ENCODE results near the gene ISG15. TPM values are rescaled to one million over a fixed set of nuclear protein-coding genes. Genes with fewer than 3 reads are reported as not detected.

The ISG15 gene
- total and polyA plus RNA-seq, 4 experiments from 2014 or later, result 31.6 to 309 (median 123) TPM

GRCh38 chr1:1020000-1020404 is 6.7 kb downstream of the ISG15 start, which contains the start of gene AGRN:
AGRN (plus strand) TSS chr1:1020120; CDS start chr1:1020173, 53 bp downstream.
- ChIA-PET CTCF (ENCODE audit: partially characterized antibody) (interaction anchor here (3.0 kb wide), 1 partner anchor 43 kb away, joined by 15 read pairs; no protein-coding TSS in a partner anchor), POLR2A (ENCODE audit: partially characterized antibody) (interaction anchor here (1.3 kb wide), 1 partner anchor 18 kb away, joined by 4 read pairs; no protein-coding TSS in a partner anchor)
- Mint-ChIP-seq H3K9me3 (no peaks in the 10 kb centered on the region), H3K27ac (peak within 1 kb of the TSS in 3 of 7 donors; percentile 7 to 75 (median 29)), H3K4me3 (peak within 1 kb of the TSS; percentile 29 to 76 (median 58)), H3K4me1 (peaks cover 2 to 21% (median 8%) of the 10 kb centered on the region in 4 donors), H3K36me3 (no peaks in the 10 kb centered on the region), H3K27me3 (peaks cover 2 to 4% of the 10 kb centered on the region in 2 donors)
- Histone ChIP-seq H3K27ac (ENCODE audit: low read depth, low read length) (no peak within 1 kb of the TSS), H3K27me3 (ENCODE audit: insufficient read depth, low read length) (no peaks in the 10 kb centered on the region), H3K9me3 (ENCODE audit: control insufficient read depth in 1 of 2, low read length in 2 of 2) (no peaks in the 10 kb centered on the region), H3K36me3 (ENCODE audit: insufficient read depth, low read length) (no peaks in the 10 kb centered on the region), H3K4me1 (ENCODE audit: insufficient read depth, low read length) (peaks cover 13% of the 10 kb centered on the region), H3K4me3 (ENCODE audit: low read length in 2 of 2) (peak within 1 kb of the TSS in 1 of 2 donors; percentile 43)
- intact Hi-C loops (cut with micrococcal nuclease), result loop anchor here (5.0 kb wide), 1 partner anchor 42 kb away; no protein-coding TSS in a partner anchor
- DNase-seq, result peak in 3 of 5 donors; percentile 36 to 53 (median 38)

DNA sequence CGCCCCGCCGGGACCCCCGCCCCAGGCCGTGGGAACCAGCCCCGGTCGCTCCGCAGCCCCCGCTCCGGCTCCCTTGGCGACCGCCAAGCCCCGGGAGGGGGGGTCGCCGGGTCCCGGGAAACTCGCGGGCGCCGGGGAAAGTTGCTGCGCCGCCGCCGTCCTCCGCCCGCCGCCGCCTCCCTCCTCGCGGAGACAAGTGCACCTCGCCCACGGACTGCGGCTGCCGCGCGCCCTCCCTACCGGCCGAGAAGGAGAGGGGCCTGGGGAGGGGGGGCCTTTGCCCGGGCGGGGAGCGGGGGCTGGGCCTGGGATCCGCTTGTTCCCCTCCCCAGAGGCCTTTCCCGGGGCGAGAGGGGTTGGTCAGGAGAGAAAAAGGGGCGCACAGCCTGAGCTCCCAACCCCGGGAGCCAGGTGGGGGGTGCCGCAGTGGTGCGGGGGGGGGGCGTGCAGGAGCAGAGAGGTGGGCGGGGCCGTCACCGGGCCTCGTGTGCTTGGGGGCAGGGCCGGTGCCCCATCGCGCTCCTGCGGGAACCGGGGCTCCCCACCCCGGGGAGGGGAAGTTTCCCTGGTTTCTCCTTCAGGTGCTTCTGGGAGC is 7.2 kb downstream of the ISG15 start:
- H3K27ac Mint-ChIP-seq, result no peak overlapping the region
- peak in 2 of 5 donors; percentile 38 to 57 for DNase-seq
- H3K4me3 Mint-ChIP-seq, result peak overlapping the region in 1 of 8 donors; percentile 41
- Histone ChIP-seq H3K9me3 (ENCODE audit: control insufficient read depth in 1 of 2, low read length in 2 of 2) (no peaks in the 10 kb centered on the region), H3K4me3 (ENCODE audit: low read length in 2 of 2) (no peak overlapping the region), H3K4me1 (ENCODE audit: insufficient read depth, low read length) (peaks cover 10% of the 10 kb centered on the region), H3K27ac (ENCODE audit: low read depth, low read length) (no peak overlapping the region), H3K36me3 (ENCODE audit: insufficient read depth, low read length) (no peaks in the 10 kb centered on the region), H3K27me3 (ENCODE audit: insufficient read depth, low read length) (no peaks in the 10 kb centered on the region)
- CTCF ChIA-PET (ENCODE audit: partially characterized antibody), result no interaction called here
- POLR2A ChIA-PET (ENCODE audit: partially characterized antibody), result no interaction called here
- H3K9me3 Mint-ChIP-seq, result no peaks in the 10 kb centered on the region
- peaks cover 2 to 4% of the 10 kb centered on the region in 2 donors for H3K27me3 Mint-ChIP-seq
- intact Hi-C loops (cut with micrococcal nuclease), result no loop called here
- no peaks in the 10 kb centered on the region for H3K36me3 Mint-ChIP-seq
- H3K4me1 Mint-ChIP-seq, result peaks cover 2 to 21% (median 8%) of the 10 kb centered on the region in 4 donors

DNA sequence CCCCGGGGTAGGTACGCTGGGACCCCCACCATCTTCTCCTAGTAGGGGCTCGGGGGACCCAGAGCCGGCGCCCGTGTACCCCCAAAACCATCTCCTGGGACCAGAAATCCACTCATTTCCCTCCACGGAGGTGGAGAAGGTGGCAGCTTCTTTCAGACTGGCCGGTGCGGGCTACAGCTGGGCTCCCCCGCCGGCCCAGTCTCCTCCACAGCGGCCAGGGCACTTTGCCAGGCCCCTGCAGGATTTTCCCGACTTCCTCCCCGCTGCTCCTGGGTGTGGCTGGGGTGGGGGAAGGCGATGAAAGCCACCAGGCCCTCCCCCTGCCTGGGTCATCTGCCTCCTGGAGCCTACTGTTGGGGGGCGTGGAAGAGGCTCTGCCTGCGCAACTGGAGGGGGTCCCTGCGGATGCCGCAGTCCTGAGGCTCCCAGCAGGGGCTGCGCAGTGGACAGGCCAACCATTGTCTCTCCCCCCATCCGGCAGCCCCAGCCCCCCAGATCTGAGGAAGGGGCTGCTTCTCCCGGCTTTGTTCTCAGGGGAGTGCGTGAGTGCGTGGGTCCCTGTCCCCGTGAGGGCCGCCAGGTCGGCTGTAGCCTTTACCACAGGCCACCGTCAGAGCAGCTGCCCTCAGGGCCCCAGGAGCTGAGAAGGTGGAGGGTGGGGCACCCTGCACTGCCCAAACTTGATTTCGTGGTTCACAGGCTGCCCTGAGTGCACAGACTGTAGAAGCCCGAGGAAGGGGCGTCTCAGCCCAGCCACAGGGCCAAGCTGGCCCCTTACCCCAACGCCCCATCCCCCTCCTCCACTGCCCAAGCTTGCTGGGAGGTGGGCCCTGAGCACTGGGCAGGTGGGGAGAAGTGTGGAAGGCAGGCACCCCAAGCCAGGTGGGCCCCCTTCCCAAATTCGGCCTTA is 8.0 kb downstream of the ISG15 start:
- Mint-ChIP-seq H3K27ac (peak overlapping the region in 1 of 7 donors; percentile 38), H3K36me3 (no peaks in the 10 kb centered on the region), H3K4me1 (peaks cover 2 to 21% (median 8%) of the 10 kb centered on the region in 4 donors), H3K9me3 (peaks cover 0 to 3% (median 0%) of the 10 kb centered on the region in 8 donors), H3K4me3 (peak overlapping the region in 4 of 8 donors; percentile 26 to 61 (median 43)), H3K27me3 (peaks cover 2 to 6% of the 10 kb centered on the region in 2 donors)
- Histone ChIP-seq H3K4me1 (ENCODE audit: insufficient read depth, low read length) (peaks cover 10% of the 10 kb centered on the region), H3K27me3 (ENCODE audit: insufficient read depth, low read length) (no peaks in the 10 kb centered on the region), H3K36me3 (ENCODE audit: insufficient read depth, low read length) (no peaks in the 10 kb centered on the region), H3K27ac (ENCODE audit: low read depth, low read length) (no peak overlapping the region), H3K4me3 (ENCODE audit: low read length in 2 of 2) (no peak overlapping the region), H3K9me3 (ENCODE audit: control insufficient read depth in 1 of 2, low read length in 2 of 2) (no peaks in the 10 kb centered on the region)
- DNase-seq, result peak in 1 of 5 donors; percentile 41
- intact Hi-C loops (cut with micrococcal nuclease), result no loop called here
- ChIA-PET CTCF (ENCODE audit: partially characterized antibody) (no interaction called here), POLR2A (ENCODE audit: partially characterized antibody) (interaction anchor here (1.2 kb wide), 1 partner anchor 8 kb away, joined by 3 read pairs; the partner anchor contains the start of gene ISG15)

DNA sequence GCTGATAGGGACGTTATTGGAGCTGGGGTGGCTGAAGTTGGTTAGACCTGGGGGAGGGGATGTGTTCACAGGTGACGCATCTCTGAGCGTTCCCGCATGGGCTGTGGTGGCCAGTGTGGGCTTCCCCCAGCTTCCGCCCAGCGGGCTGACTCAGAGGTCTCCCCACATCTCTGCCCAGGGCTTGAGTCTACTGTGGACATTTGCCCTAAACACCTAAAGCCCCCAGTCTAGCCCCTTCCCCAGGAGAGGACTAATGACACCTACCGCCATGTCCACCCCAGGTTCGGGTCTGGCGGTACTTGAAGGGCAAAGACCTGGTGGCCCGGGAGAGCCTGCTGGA is 8.6 kb downstream of the ISG15 start:
- H3K9me3 Mint-ChIP-seq, result peaks cover 0 to 3% (median 0%) of the 10 kb centered on the region in 8 donors
- H3K36me3 Mint-ChIP-seq, result no peaks in the 10 kb centered on the region
- ChIA-PET POLR2A (ENCODE audit: partially characterized antibody) (interaction anchor here (1.2 kb wide), 1 partner anchor 8 kb away, joined by 3 read pairs; the partner anchor contains the start of gene ISG15), CTCF (ENCODE audit: partially characterized antibody) (no interaction called here)
- H3K36me3 ChIP-seq (ENCODE audit: insufficient read depth, low read length), result no peaks in the 10 kb centered on the region
- intact Hi-C loops (cut with micrococcal nuclease), result no loop called here
- peaks cover 2 to 21% (median 8%) of the 10 kb centered on the region in 4 donors for H3K4me1 Mint-ChIP-seq
- H3K4me3 Mint-ChIP-seq, result peak overlapping the region in 2 of 8 donors; percentile 25 to 36
- H3K27ac Mint-ChIP-seq, result peak overlapping the region in 1 of 7 donors; percentile 38
- no peaks in the 10 kb centered on the region for H3K27me3 ChIP-seq (ENCODE audit: insufficient read depth, low read length)
- no peak overlapping the region for H3K4me3 ChIP-seq (ENCODE audit: low read length in 2 of 2)
- H3K4me1 ChIP-seq (ENCODE audit: insufficient read depth, low read length), result peaks cover 10% of the 10 kb centered on the region
- H3K27me3 Mint-ChIP-seq, result peaks cover 2 to 6% of the 10 kb centered on the region in 2 donors
- H3K9me3 ChIP-seq (ENCODE audit: control insufficient read depth in 1 of 2, low read length in 2 of 2), result no peaks in the 10 kb centered on the region
- peak in 1 of 5 donors; percentile 33 for DNase-seq
- H3K27ac ChIP-seq (ENCODE audit: low read depth, low read length), result no peak overlapping the region

DNA sequence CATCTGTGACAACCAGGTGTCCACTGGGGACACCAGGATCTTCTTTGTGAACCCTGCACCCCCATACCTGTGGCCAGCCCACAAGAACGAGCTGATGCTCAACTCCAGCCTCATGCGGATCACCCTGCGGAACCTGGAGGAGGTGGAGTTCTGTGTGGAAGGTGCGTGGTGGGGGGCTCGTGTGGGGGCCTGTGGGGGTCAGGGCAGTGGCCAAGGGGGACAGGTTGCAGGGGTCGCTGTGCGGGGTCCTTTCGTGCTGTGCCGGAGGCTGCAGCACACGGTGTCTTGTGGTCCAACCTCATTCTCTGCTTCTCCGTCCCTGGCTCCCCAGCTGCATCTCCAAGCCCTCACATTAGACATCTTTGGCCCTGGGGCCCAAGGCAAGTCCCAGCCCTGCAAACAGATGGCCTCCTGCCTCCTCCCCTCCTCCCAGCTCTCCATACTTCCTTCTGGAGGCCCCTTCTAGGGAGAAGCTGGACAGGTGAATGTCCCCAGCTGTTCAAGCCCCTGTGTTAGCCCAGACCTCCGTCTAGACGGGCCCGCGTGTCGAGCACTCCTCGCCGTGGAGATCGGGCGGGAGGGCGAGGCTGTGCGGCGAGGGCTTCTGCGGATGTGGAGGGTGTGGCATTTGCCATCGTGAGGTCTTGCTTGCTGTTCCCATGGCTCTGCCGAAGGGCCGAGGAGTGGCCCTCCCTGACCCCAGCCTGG is 9.2 kb downstream of the ISG15 start:
- H3K27ac Mint-ChIP-seq, result peak overlapping the region in 3 of 7 donors; percentile 22 to 51 (median 46)
- Histone ChIP-seq H3K27me3 (ENCODE audit: insufficient read depth, low read length) (no peaks in the 10 kb centered on the region), H3K27ac (ENCODE audit: low read depth, low read length) (no peak overlapping the region), H3K4me3 (ENCODE audit: low read length in 2 of 2) (no peak overlapping the region), H3K4me1 (ENCODE audit: insufficient read depth, low read length) (peaks cover 10% of the 10 kb centered on the region), H3K36me3 (ENCODE audit: insufficient read depth, low read length) (no peaks in the 10 kb centered on the region), H3K9me3 (ENCODE audit: control insufficient read depth in 1 of 2, low read length in 2 of 2) (no peaks in the 10 kb centered on the region)
- H3K9me3 Mint-ChIP-seq, result peaks cover 0 to 3% (median 0%) of the 10 kb centered on the region in 8 donors
- H3K27me3 Mint-ChIP-seq, result peaks cover 2 to 6% of the 10 kb centered on the region in 2 donors
- DNase-seq, result peak in 1 of 5 donors; percentile 34
- peak overlapping the region in 3 of 8 donors; percentile 27 to 76 (median 36) for H3K4me3 Mint-ChIP-seq
- POLR2A ChIA-PET (ENCODE audit: partially characterized antibody), result interaction anchor here (1.2 kb wide), 1 partner anchor 9 kb away, joined by 3 read pairs; the partner anchor contains the start of gene ISG15
- CTCF ChIA-PET (ENCODE audit: partially characterized antibody), result interaction anchor here (2.3 kb wide), 1 partner anchor 41 kb away, joined by 5 read pairs; no protein-coding TSS in a partner anchor
- peaks cover 0 to 16% (median 3%) of the 10 kb centered on the region in 4 donors for H3K4me1 Mint-ChIP-seq
- intact Hi-C loops (cut with micrococcal nuclease), result no loop called here
- H3K36me3 Mint-ChIP-seq, result no peaks in the 10 kb centered on the region

- Histone ChIP-seq H3K27me3 (ENCODE audit: insufficient read depth, low read length) (no peaks in the 10 kb centered on the region), H3K36me3 (ENCODE audit: insufficient read depth, low read length) (no peaks in the 10 kb centered on the region), H3K4me1 (ENCODE audit: insufficient read depth, low read length) (peaks cover 10% of the 10 kb centered on the region), H3K9me3 (ENCODE audit: control insufficient read depth in 1 of 2, low read length in 2 of 2) (no peaks in the 10 kb centered on the region), H3K4me3 (ENCODE audit: low read length in 2 of 2) (no peak overlapping the region), H3K27ac (ENCODE audit: low read depth, low read length) (no peak overlapping the region)
- ChIA-PET POLR2A (ENCODE audit: partially characterized antibody) (interaction anchor here (0.9 kb wide), 1 partner anchor 21 kb away, joined by 3 read pairs; no protein-coding TSS in a partner anchor), CTCF (ENCODE audit: partially characterized antibody) (interaction anchor here (2.3 kb wide), 1 partner anchor 40 kb away, joined by 5 read pairs; no protein-coding TSS in a partner anchor)
- peak overlapping the region in 1 of 7 donors; percentile 46 for H3K27ac Mint-ChIP-seq
- no peak for DNase-seq
- intact Hi-C loops (cut with micrococcal nuclease), result no loop called here
- H3K4me1 Mint-ChIP-seq, result peaks cover 0 to 13% (median 3%) of the 10 kb centered on the region in 4 donors
- H3K9me3 Mint-ChIP-seq, result peaks cover 0 to 3% (median 0%) of the 10 kb centered on the region in 8 donors
- H3K4me3 Mint-ChIP-seq, result no peak overlapping the region
- H3K36me3 Mint-ChIP-seq, result no peaks in the 10 kb centered on the region
- H3K27me3 Mint-ChIP-seq, result peaks cover 2 to 6% of the 10 kb centered on the region in 2 donors
Measured at GRCh38 chr1:1023700-1024099, 10.4 kb downstream of the ISG15 start.
